A549 treated with DMSO at 1 μM for 4 hours (cell line): ENCODE measurements around the gene PCDHA10. TPM values are rescaled to one million over a fixed set of nuclear protein-coding genes. Genes with fewer than 3 reads are reported as not detected.

ENCODE experiments used
- total RNA-seq: library from RNA; stranded (reverse); fragments of 200-300 nt; extraction: Qiagen RNA extraction; gene quantifications from 5 replicates; pipeline ENCODE4 v1.2.3, GENCODE V29; 2022; ENCODE audit warnings: low read depth

Gene PCDHA10
- total RNA-seq: 0.01 to 0.06 TPM (median 0.01 TPM) in 4 of 5 replicates, not detected in the other

DNA sequence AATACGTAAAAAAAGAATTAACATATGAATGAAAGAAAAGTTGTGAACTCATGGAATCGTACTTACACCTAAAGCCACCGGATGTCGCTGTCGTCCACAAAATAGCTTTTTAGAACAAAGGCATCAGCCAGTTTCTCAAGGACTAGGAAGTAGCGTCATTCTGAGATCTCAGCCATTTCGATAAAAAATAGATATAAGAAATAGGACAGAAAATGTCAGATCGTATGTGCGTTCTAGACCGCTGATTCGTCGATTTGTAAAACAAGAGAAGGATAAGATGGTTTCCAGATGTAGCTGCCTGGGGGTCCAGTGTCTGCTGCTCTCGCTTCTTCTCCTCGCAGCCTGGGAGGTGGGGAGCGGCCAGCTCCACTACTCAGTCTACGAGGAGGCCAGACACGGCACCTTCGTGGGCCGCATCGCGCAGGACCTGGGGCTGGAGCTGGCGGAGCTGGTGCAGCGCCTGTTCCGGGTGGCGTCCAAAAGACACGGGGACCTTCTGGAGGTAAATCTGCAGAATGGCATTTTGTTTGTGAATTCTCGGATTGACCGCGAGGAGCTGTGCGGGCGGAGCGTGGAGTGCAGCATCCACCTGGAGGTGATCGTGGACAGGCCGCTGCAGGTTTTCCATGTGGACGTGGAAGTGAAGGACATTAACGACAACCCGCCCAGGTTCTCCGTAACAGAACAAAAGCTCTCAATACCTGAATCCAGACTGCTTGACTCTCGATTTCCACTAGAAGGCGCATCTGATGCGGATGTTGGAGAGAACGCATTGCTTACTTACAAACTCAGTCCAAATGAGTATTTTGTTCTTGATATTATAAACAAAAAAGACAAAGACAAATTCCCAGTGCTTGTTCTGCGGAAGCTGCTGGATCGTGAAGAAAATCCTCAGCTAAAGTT is at the start of gene PCDHA10:
Gene PCDHA10 (plus strand): TSS at position 126 of the 903 bp plus-strand sequence. CDS start 152 bp downstream, at position 278.

DNA sequence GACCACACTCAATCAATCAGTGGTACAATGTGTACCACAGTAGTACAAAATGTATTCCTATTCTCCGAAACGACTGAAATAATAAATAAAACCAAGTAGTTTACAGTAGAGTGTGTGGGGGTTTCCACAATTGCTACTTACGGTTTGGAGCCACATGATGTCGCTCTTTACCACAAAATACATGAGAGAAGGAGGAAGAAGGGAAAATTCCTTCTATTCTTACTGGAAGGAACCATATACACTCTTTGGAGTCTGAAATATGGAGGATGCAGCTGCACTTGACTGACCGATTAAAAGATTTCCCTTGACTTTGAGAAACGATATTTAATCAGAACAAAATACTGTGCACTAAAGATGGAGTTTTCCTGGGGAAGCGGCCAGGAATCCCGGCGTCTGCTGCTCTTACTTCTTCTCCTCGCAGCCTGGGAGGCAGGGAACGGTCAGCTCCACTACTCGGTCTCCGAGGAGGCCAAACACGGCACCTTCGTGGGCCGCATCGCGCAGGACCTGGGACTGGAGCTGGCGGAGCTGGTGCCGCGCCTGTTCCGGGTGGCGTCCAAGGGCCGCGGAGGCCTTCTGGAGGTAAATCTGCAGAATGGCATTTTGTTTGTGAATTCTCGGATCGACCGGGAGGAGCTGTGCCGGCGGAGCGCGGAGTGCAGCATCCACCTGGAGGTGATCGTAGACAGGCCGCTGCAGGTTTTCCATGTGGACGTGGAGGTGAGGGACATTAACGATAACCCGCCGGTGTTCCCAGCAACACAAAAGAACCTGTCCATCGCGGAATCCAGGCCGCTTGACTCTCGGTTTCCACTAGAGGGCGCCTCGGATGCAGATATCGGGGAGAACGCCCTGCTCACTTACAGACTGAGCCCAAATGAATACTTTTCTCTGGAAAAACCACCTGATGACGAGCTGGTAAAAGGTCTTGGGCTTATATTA is 48.6 kb upstream of the PCDHA10 start, which contains the start of gene PCDHA4:
Gene PCDHA4 (plus strand): TSS at position 235 of the 942 bp plus-strand sequence.

DNA sequence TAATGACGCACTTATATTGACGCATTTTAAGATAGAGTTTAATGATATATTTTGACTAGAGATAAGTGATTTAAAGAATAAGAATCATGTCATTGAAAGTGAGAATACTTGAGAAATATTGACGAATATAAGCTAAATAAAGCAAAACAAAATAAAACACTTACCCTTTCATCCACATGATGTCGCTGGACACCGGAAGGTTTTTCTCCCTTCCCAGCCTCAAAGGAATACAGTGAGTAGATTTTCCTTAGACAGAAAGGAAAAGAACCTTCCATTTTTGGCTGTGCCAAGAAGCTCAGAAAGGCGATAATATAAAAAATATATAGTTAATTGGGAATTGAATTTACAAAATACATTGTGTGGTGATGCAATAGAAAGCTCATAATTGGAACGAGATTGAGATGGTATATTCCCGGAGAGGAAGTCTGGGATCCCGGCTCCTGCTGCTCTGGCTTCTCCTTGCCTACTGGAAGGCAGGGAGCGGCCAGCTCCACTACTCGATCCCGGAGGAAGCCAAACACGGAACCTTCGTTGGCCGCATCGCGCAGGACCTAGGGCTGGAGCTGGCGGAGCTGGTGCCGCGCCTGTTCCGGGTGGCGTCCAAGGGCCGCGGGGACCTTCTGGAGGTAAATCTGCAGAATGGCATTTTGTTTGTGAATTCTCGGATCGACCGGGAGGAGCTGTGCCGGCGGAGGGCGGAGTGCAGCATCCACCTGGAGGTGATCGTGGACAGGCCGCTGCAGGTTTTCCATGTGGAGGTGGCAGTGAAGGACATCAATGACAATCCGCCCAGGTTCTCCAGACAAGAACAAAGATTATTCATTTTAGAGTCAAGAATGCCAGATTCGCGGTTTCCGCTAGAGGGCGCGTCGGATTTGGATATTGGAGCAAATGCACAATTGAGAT is 34.1 kb upstream of the PCDHA10 start, which contains the start of gene PCDHA5:
Gene PCDHA5 (plus strand): TSS at position 239 of the 906 bp plus-strand sequence.

DNA sequence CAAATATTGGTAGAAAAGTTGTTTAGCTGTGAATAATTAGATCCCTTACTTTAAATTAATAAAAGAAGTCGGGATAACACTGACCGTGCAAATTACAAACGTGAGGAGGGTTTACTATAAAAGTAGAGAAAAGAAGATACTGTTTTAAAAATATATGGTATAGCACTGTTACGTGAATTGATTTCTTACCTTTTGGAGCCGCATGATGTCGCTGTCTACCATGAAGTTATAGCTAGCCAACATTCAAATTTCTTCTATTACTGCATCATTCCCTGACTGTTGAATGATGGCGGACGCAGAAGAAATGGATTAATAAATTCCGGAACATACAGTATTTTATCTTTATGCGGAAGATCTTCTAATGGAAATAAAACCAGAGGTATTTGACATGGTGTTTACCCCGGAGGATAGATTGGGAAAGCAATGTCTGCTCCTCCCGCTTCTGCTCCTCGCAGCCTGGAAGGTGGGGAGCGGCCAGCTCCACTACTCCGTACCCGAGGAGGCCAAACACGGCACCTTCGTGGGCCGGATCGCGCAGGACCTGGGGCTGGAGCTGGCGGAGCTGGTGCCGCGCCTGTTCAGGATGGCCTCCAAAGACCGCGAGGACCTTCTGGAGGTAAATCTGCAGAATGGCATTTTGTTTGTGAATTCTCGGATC is 27.9 kb upstream of the PCDHA10 start, which contains the start of gene PCDHA6:
Gene PCDHA6 (plus strand): TSS at position 257 of the 658 bp plus-strand sequence. CDS start 132 bp downstream, at position 389.

GRCh38 chr5:140833993-140834392 is 21.7 kb upstream of the PCDHA10 start, which contains the start of gene PCDHA7:
Gene PCDHA7 (plus strand): TSS chr5:140834269. CDS start chr5:140834384, 115 bp downstream.

GRCh38 chr5:140840978-140841962 is 14.4 kb upstream of the PCDHA10 start, which contains the start of gene PCDHA8:
Gene PCDHA8 (plus strand): TSS chr5:140841187. CDS start chr5:140841322, 135 bp downstream.

DNA sequence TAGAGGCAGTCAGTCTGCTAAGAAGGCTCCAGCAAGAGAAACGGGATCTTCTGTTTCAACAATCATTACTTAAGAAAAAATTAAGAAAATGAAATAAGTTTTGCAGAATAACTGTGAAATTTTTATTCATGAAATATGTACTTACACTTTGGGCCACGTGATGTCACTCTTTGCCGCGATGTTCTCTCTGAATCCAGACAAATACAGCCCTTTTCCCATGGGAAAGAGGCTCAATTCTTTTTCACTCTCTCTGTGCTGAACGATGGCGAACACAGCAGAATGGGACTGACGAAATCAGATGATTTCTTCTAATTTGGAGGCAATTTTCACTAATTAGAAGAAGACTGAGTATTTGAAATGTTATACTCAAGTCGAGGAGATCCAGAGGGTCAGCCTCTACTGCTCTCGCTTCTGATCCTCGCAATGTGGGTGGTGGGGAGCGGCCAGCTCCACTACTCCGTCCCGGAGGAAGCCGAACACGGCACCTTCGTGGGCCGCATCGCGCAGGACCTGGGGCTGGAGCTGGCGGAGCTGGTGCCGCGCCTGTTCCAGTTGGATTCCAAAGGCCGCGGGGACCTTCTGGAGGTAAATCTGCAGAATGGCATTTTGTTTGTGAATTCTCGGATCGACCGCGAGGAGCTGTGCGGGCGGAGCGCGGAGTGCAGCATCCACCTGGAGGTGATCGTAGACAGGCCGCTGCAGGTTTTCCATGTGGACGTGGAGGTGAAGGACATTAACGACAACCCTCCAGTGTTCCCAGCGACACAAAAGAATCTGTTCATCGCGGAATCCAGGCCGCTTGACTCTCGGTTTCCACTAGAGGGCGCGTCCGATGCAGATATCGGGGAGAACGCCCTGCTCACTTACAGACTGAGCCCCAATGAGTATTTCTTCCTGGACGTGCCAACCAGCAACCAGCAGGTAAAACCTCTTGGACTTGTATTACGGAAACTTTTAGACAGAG is 7.3 kb upstream of the PCDHA10 start, which contains the start of gene PCDHA9:
Gene PCDHA9 (plus strand): TSS at position 244 of the 964 bp plus-strand sequence. CDS start 114 bp downstream, at position 358.

DNA sequence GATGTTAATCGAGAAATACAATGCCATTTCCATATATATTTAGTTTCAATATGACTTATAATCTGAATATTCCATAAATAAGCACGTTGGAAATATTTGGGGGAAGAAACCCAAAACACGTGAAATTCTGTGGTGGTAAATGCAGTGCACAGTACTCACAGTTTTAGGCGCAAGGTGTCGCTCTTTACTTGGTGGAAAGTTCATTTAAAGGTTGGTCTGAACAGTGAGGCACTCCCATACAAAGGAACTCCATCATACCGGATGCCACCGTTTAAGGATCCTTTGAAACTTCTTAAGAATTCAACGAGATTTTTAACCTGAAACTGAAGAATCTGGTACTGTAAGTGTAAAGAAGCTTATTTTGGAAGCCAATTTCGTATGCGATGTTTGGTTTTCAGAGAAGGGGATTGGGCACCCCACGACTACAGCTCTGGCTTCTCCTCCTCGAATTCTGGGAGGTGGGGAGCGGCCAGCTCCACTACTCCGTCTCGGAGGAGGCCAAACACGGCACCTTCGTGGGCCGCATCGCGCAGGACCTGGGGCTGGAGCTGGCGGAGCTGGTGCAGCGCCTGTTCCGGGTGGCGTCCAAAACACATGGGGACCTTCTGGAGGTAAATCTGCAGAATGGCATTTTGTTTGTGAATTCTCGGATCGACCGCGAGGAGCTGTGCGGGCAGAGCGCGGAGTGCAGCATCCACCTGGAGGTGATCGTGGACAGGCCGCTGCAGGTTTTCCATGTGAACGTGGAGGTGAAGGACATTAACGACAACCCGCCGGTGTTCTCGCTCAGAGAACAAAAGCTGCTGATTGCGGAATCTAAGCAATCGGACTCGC is 13.2 kb downstream of the PCDHA10 start, which contains the start of gene PCDHA11:
Gene PCDHA11 (plus strand): TSS at position 237 of the 834 bp plus-strand sequence. CDS start 147 bp downstream, at position 384.

GRCh38 chr5:140875085-140876065 is 19.7 kb downstream of the PCDHA10 start, which contains the start of gene PCDHA12:
Gene PCDHA12 (plus strand): TSS chr5:140875308. CDS start chr5:140875473, 165 bp downstream.

DNA sequence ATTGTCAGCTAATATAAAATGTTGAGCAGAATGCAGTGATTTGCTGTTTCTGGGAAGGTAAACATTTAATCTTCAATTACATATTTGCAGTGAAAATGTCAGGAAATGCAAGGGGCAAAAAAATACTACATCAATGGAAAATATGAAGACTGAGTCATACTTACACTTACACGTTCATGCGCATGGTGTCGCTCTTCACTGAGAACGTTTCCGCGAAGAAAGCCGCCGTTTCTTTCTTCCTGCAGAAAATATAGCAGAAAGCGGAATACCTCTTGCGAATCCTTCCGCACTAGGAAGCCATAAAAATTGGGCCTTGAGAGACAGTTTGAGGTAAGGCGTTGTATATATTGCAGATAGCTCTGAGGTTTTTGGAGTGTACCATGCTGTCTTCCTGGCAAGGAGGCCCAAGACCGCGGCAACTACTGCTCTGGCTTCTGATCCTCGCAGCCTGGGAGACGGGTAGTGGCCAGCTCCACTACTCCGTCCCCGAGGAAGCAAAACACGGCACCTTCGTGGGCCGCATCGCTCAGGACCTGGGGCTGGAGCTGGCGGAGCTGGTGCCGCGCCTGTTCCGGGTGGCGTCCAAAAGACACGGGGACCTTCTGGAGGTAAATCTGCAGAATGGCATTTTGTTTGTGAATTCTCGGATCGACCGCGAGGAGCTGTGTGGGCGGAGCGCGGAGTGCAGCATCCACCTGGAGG is 26.3 kb downstream of the PCDHA10 start, which contains the start of gene PCDHA13:
Gene PCDHA13 (plus strand): TSS at position 236 of the 702 bp plus-strand sequence. CDS start 145 bp downstream, at position 381.

